ENCODE data around the gene PTPN1. TPM values are rescaled to one million over a fixed set of nuclear protein-coding genes. Genes with fewer than 3 reads are reported as not detected.
A peak's percentile ranks its signal among the peaks of the same experiment; 100 is the strongest.

Gene PTPN1
- 69.6 and 70.9 TPM in 2 replicates for total RNA-seq (2013; cell fraction: nucleolus; rRNA removed)
- total RNA-seq (2014; rRNA removed) (61.1 and 66.4 TPM in 2 replicates), total RNA-seq (2014; rRNA removed; fragmentation: Illumina TruSeq; extraction: Trizol) (45.9 and 47.0 TPM in 2 replicates), total RNA-seq (2021) (72.8 and 74.7 TPM in 2 replicates), polyA plus RNA-seq (2011; rRNA removed) (33.1 and 40.4 TPM in 2 replicates), polyA plus RNA-seq (2014; fragmentation: Illumina TruSeq; extraction: Trizol) (66.7 and 72.2 TPM in 2 replicates), polyA plus RNA-seq (2014; fragmentation: Nextera tagmentation; extraction: Ambion mirVana) (10 to 100 TPM; 15.9 to 20.2 TPM), polyA plus RNA-seq (2014; rRNA removed) (57.6 and 57.8 TPM in 2 replicates), polyA plus RNA-seq (2016; fragmentation: Nextera tagmentation; extraction: Ambion mirVana) (10 to 100 TPM; 37.7 to 40.8 TPM), polyA minus RNA-seq (2011; rRNA and poly(A)+ RNA removed) (29.8 and 31.8 TPM in 2 replicates), Bru-seq, nascent RNA (percentile 98 among the genes with signal in this experiment), BruChase-seq, experiment 1, labeled RNA remaining after a 6-hour chase (percentile 92 among the genes with signal in this experiment), BruChase-seq, experiment 2, labeled RNA remaining after a 2-hour chase (percentile 92 among the genes with signal in this experiment)
- 32.2 TPM for polyA plus RNA-seq (2011; ENCODE audit: low read depth)
- polyA plus RNA-seq (2011; cell fraction: cytosol; rRNA removed) = 37.7 and 41.0 TPM in 2 replicates
- polyA plus RNA-seq (2011; cell fraction: nucleus; rRNA removed) = 52.3 and 57.0 TPM in 2 replicates
- polyA plus RNA-seq (2012) = 49.6 and 58.1 TPM in 2 replicates
- 12.2 and 13.9 TPM in 2 replicates for polyA minus RNA-seq (2011; cell fraction: cytosol; rRNA and poly(A)+ RNA removed)
- 10.9 and 16.2 TPM in 2 replicates for polyA minus RNA-seq (2011; cell fraction: nucleus; rRNA and poly(A)+ RNA removed)
- long read RNA-seq, experiment 1, full-length matches to known transcripts = 12 of 17 reads
- long read RNA-seq, experiment 1, partial matches to known transcripts = 2 of 17 reads
- long read RNA-seq, experiment 1, other reads (novel, unspliced or antisense) = 3 of 17 reads
- long read RNA-seq, experiment 2, full-length matches to known transcripts = 1 of 31 reads
- long read RNA-seq, experiment 2, partial matches to known transcripts = 20 of 31 reads
- long read RNA-seq, experiment 2, other reads (novel, unspliced or antisense) = 10 of 31 reads

- RAD21 ChIA-PET (ENCODE audit: unreplicated experiment) = interaction anchor here (1.0 to 12.9 kb wide), 10 partner anchors 10 to 66 kb away, joined by 3 to 167 read pairs (median 20); no protein-coding TSS in a partner anchor
- FAIRE-seq = peak; percentile 18
- peak within 1 kb of the TSS; percentile 94 for H2AFZ ChIP-seq (ENCODE audit: control insufficient read depth, low read depth, low read length)
- TF ChIP-seq SPI1 (IDR thresholded peaks at IDR 0.05; ENCODE audit: borderline replicate concordance, insufficient read depth, low read depth, low read length) (peak; percentile 70), TBL1XR1 (IDR thresholded peaks at IDR 0.05; ENCODE audit: low read depth, low read length) (peak; percentile 50; the same call in 1 of the 2 replicates), ASH2L (IDR thresholded peaks at IDR 0.05; ENCODE audit: borderline replicate concordance, low read depth) (0 out of 2 replicates have a peak, but pooled peaks have one; percentile 32), POLR2AphosphoS2 (IDR thresholded peaks at IDR 0.05; ENCODE audit: low read depth, low read length) (peak; percentile 94; the same call in 1 of the 2 replicates), BHLHE40 (IDR thresholded peaks at IDR 0.05; ENCODE audit: borderline replicate concordance in 1 of 2, low read depth in 2 of 2, low read length in 1 of 2) (peak in 1 of 2 experiments; percentile 54; a peak in 1 of 4 replicates), PAX5 (IDR thresholded peaks at IDR 0.05; ENCODE audit: borderline replicate concordance, low read depth, low read length) (peak; percentile 95), TCF3 (IDR thresholded peaks at IDR 0.05; ENCODE audit: borderline replicate concordance, insufficient read depth, low read depth, low read length) (peak; percentile 78; the same call in 1 of the 2 replicates), ZNF622 (IDR thresholded peaks at IDR 0.05) (no peak), CREM (IDR thresholded peaks at IDR 0.05; ENCODE audit: low read depth) (peak; percentile 47; the same call in 1 of the 2 replicates), CBFB (IDR thresholded peaks at IDR 0.05; ENCODE audit: low read depth) (no peak), CHD2 (IDR thresholded peaks at IDR 0.05; ENCODE audit: borderline replicate concordance, low read depth, low read length) (peak; percentile 98), NFXL1 (IDR thresholded peaks at IDR 0.05; ENCODE audit: borderline replicate concordance) (no peak), BMI1 (IDR thresholded peaks at IDR 0.05; ENCODE audit: borderline replicate concordance) (peak; percentile 97), HDAC6 (IDR thresholded peaks at IDR 0.05; ENCODE audit: unreplicated experiment) (peak; percentile 37), SIN3A (IDR thresholded peaks at IDR 0.05; ENCODE audit: low read depth, low read length) (peak; percentile 77; the same call in 1 of the 2 replicates)
- TF ChIP-seq, protein P1, sequence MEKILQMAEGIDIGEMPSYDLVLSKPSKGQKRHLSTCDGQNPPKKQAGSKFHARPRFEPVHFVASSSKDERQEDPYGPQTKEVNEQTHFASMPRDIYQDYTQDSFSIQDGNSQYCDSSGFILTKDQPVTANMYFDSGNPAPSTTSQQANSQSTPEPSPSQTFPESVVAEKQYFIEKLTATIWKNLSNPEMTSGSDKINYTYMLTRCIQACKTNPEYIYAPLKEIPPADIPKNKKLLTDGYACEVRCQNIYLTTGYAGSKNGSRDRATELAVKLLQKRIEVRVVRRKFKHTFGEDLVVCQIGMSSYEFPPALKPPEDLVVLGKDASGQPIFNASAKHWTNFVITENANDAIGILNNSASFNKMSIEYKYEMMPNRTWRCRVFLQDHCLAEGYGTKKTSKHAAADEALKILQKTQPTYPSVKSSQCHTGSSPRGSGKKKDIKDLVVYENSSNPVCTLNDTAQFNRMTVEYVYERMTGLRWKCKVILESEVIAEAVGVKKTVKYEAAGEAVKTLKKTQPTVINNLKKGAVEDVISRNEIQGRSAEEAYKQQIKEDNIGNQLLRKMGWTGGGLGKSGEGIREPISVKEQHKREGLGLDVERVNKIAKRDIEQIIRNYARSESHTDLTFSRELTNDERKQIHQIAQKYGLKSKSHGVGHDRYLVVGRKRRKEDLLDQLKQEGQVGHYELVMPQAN (conservative IDR thresholded peaks at IDR 0.05) = peak; percentile 89
Measured at GRCh38 chr20:50509923-50510705, at the start of gene PTPN1. TSS of gene PTPN1 (plus strand) at chr20:50510383. CDS start at chr20:50510528, 145 bp downstream.

More at GRCh38 chr20:50509923-50510705, at the start of gene PTPN1:
- no peaks in the 10 kb centered on the region for H3K36me3 ChIP-seq (ENCODE audit: control insufficient read depth in 2 of 2, insufficient read depth in 2 of 2, low read length in 1 of 2)
- peaks cover 13% of the 10 kb centered on the region for H3K4me1 ChIP-seq (ENCODE audit: control insufficient read depth, insufficient read depth, low read length)
- H4K20me1 ChIP-seq (ENCODE audit: control insufficient read depth, insufficient read depth) = peaks cover 5% of the 10 kb centered on the region
- peak; percentile 94 for DNase-seq (ENCODE audit: low read depth, low spot score)
- H3K79me2 ChIP-seq (ENCODE audit: control insufficient read depth, insufficient read depth, low read length) = peaks cover 50% of the 10 kb centered on the region
- ChIA-PET SMC1A (ENCODE audit: uncharacterized antibody, unreplicated experiment) (interaction anchor here (0.6 to 95.1 kb wide), 3 partner anchors 1 to 380 kb away, joined by 3 to 2799 read pairs (median 2799); partner anchors contain the start of gene PTPN1), CTCF (interaction anchor here (1.0 to 10.7 kb wide), 9 partner anchors 10 to 77 kb away, joined by 3 to 116 read pairs (median 5); no protein-coding TSS in a partner anchor), POLR2A (interaction anchor here (0.5 to 6.6 kb wide), 16 partner anchors 10 to 220 kb away, joined by 3 to 56 read pairs (median 4); no protein-coding TSS in a partner anchor)
- in situ Hi-C loops (cut with MboI) = loop anchor here (10.0 to 25.0 kb wide), 2 partner anchors 295 to 823 kb away; no protein-coding TSS in a partner anchor
- ATAC-seq = peak; percentile 90
- intact Hi-C loops (cut with micrococcal nuclease; ENCODE audit: unreplicated experiment) = loop anchor here (2.0 kb wide), 1 partner anchor 61 kb away; no protein-coding TSS in a partner anchor
- H3K27me3 ChIP-seq (replicated peaks in 1 of 2; ENCODE audit: control insufficient read depth in 2 of 2, insufficient read depth in 2 of 2, low read length in 1 of 2) = no peaks in the 10 kb centered on the region
- H3K4me2 ChIP-seq (ENCODE audit: control insufficient read depth, insufficient read depth) = peak within 1 kb of the TSS; percentile 92
- 1% methylated on average over 56 of the region's 64 CpGs for WGBS (ENCODE audit: insufficient coverage, insufficient replicate concordance, low lambda C conversion rate, missing lambda C conversion rate)
- H3K9me3 ChIP-seq (replicated peaks; ENCODE audit: control insufficient read depth, insufficient read depth, low read length) = no peaks in the 10 kb centered on the region
- peak within 1 kb of the TSS; percentile 100 for H3K4me3 ChIP-seq
- no TSS peak for BruUV-seq (replicated peaks)
- peak within 1 kb of the TSS; percentile 98 for H3K27ac ChIP-seq (ENCODE audit: control insufficient read depth, insufficient read depth)
- peak within 1 kb of the TSS; percentile 83 for H3K9ac ChIP-seq (ENCODE audit: control insufficient read depth, insufficient read depth, low read length)

Measured in GM12878 (cell line).